Measurements from ENCODE around the gene CHAD.

- TF ChIP-seq CTCF (conservative IDR thresholded peaks at IDR 0.05; ENCODE audit: low read length) (no peak), EZH2phosphoT487 (IDR thresholded peaks at IDR 0.05; ENCODE audit: borderline replicate concordance) (no peak)
Observed at GRCh38 chr17:50495918-50496317, 27.2 kb upstream of the CHAD start.
